ENCODE results near the gene KIAA1958. TPM values are rescaled to one million over a fixed set of nuclear protein-coding genes. Genes with fewer than 3 reads are reported as not detected.

KIAA1958 gene
- total RNA-seq, 6 experiments from 2014 or later, result 3.5 to 9.7 (median 4.5) TPM

GRCh38 chr9:112601636-112602035, 115.0 kb downstream of the KIAA1958 start:
- H3K9me3 Mint-ChIP-seq, result no peaks in the 10 kb centered on the region
- peak; percentile 38 for DNase-seq
- peak overlapping the region; percentile 16; the same call in 1 of the 2 replicates for H3K4me3 Mint-ChIP-seq
- peak overlapping the region; percentile 63 for H3K27ac Mint-ChIP-seq
- no peaks in the 10 kb centered on the region for H3K36me3 Mint-ChIP-seq (ENCODE audit: low read depth)
- TF ChIP-seq, protein P1, sequence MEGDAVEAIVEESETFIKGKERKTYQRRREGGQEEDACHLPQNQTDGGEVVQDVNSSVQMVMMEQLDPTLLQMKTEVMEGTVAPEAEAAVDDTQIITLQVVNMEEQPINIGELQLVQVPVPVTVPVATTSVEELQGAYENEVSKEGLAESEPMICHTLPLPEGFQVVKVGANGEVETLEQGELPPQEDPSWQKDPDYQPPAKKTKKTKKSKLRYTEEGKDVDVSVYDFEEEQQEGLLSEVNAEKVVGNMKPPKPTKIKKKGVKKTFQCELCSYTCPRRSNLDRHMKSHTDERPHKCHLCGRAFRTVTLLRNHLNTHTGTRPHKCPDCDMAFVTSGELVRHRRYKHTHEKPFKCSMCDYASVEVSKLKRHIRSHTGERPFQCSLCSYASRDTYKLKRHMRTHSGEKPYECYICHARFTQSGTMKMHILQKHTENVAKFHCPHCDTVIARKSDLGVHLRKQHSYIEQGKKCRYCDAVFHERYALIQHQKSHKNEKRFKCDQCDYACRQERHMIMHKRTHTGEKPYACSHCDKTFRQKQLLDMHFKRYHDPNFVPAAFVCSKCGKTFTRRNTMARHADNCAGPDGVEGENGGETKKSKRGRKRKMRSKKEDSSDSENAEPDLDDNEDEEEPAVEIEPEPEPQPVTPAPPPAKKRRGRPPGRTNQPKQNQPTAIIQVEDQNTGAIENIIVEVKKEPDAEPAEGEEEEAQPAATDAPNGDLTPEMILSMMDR (IDR thresholded peaks at IDR 0.05), result no peak
- H3K4me1 Mint-ChIP-seq (ENCODE audit: low read depth), result peaks cover 40% of the 10 kb centered on the region
- H3K27me3 Mint-ChIP-seq (ENCODE audit: insufficient read depth), result no peaks in the 10 kb centered on the region

DNA sequence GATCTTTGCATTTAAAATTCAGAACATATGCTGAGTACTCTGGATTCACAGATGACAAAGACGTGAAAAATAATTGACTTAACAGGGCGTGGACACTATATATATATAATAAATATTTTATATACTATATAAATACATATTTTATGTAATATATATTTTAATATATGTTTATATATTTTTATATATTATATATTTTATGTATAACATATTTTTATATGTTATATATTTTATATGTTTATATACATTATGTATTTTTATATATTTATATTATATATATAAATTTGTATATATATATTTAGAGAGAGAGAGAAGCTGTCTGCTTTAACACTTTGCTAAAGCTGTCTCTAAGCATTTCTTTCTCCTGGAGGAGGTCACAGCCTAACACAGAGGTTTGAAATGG, 118.2 kb downstream of the KIAA1958 start:
- Mint-ChIP-seq H3K27ac (no peak overlapping the region), H3K27me3 (ENCODE audit: insufficient read depth) (peaks cover 3% of the 10 kb centered on the region; the same call in 1 of the 2 replicates), H3K4me1 (ENCODE audit: low read depth) (peaks cover 34% of the 10 kb centered on the region), H3K36me3 (ENCODE audit: low read depth) (no peaks in the 10 kb centered on the region), H3K4me3 (no peak overlapping the region), H3K9me3 (no peaks in the 10 kb centered on the region)
- TF ChIP-seq, protein P1 (IDR thresholded peaks at IDR 0.05), result no peak
- DNase-seq, result no peak

GRCh38 chr9:112605518-112605917, 118.9 kb downstream of the KIAA1958 start:
- no peak for DNase-seq
- Mint-ChIP-seq H3K27me3 (ENCODE audit: insufficient read depth) (peaks cover 3% of the 10 kb centered on the region; the same call in 1 of the 2 replicates), H3K9me3 (no peaks in the 10 kb centered on the region), H3K4me3 (no peak overlapping the region), H3K4me1 (ENCODE audit: low read depth) (peaks cover 33% of the 10 kb centered on the region), H3K36me3 (ENCODE audit: low read depth) (no peaks in the 10 kb centered on the region), H3K27ac (no peak overlapping the region)
- TF ChIP-seq, protein P1 (IDR thresholded peaks at IDR 0.05), result no peak

GRCh38 chr9:112605963-112606699, 119.5 kb downstream of the KIAA1958 start:
- Mint-ChIP-seq H3K4me3 (no peak overlapping the region), H3K27me3 (ENCODE audit: insufficient read depth) (peaks cover 3% of the 10 kb centered on the region; the same call in 1 of the 2 replicates), H3K4me1 (ENCODE audit: low read depth) (peaks cover 27% of the 10 kb centered on the region), H3K27ac (no peak overlapping the region), H3K9me3 (no peaks in the 10 kb centered on the region), H3K36me3 (ENCODE audit: low read depth) (no peaks in the 10 kb centered on the region)
- TF ChIP-seq, protein P1 (IDR thresholded peaks at IDR 0.05), result no peak
- DNase-seq, result no peak

GRCh38 chr9:112608851-112609250, 122.2 kb downstream of the KIAA1958 start:
- TF ChIP-seq, protein P1 (IDR thresholded peaks at IDR 0.05), result no peak
- no peak for DNase-seq
- Mint-ChIP-seq H3K4me3 (no peak overlapping the region), H3K36me3 (ENCODE audit: low read depth) (no peaks in the 10 kb centered on the region), H3K9me3 (no peaks in the 10 kb centered on the region), H3K27me3 (ENCODE audit: insufficient read depth) (peaks cover 3% of the 10 kb centered on the region; the same call in 1 of the 2 replicates), H3K27ac (no peak overlapping the region), H3K4me1 (ENCODE audit: low read depth) (peaks cover 14% of the 10 kb centered on the region)

Data from HFFc6 (cell line).